ENCODE measurements around the gene SLC50A1. TPM values are rescaled to one million over a fixed set of nuclear protein-coding genes. Genes with fewer than 3 reads are reported as not detected.

SLC50A1 gene
- total RNA-seq, 1 donor from 2014 or later: 22.8 TPM

GRCh38 chr1:155120253-155120652, 15.4 kb upstream of the SLC50A1 start:
- Mint-ChIP-seq H3K36me3 (ENCODE audit: low read depth, unreplicated experiment) (no peaks in the 10 kb centered on the region), H3K4me1 (ENCODE audit: low read depth, unreplicated experiment) (peaks cover 11% of the 10 kb centered on the region), H3K27me3 (ENCODE audit: low read depth, unreplicated experiment) (peaks cover 41% of the 10 kb centered on the region), H3K27ac (ENCODE audit: unreplicated experiment) (no peak overlapping the region), H3K9me3 (ENCODE audit: unreplicated experiment) (peaks cover 2% of the 10 kb centered on the region), H3K4me3 (ENCODE audit: unreplicated experiment) (no peak overlapping the region)
- Histone ChIP-seq H3K9ac (ENCODE audit: low read length) (no peak overlapping the region), H3K4me3 (ENCODE audit: insufficient read depth, low read depth, low read length) (no peak overlapping the region), H3K27me3 (ENCODE audit: insufficient read depth, low read length) (peaks cover 34% of the 10 kb centered on the region), H3K79me2 (ENCODE audit: insufficient read depth, low read length) (no peaks in the 10 kb centered on the region), H2AFZ (ENCODE audit: low read depth, low read length) (no peak overlapping the region), H3K27ac (ENCODE audit: low read depth, low read length) (no peak overlapping the region), H3K9me3 (ENCODE audit: insufficient read depth, low read depth, low read length) (no peaks in the 10 kb centered on the region), H3K4me2 (ENCODE audit: low read length) (no peak overlapping the region), H3K4me1 (ENCODE audit: insufficient read depth, low read length) (peaks cover 7% of the 10 kb centered on the region), H4K20me1 (ENCODE audit: insufficient read depth, low read length) (no peaks in the 10 kb centered on the region), H3K36me3 (ENCODE audit: insufficient read depth, low read length) (no peaks in the 10 kb centered on the region)
- no peak for TF ChIP-seq CTCF (IDR thresholded peaks at IDR 0.05; ENCODE audit: insufficient read depth, low read depth, low read length)
- no peak for TF ChIP-seq EZH2 (IDR thresholded peaks at IDR 0.05; ENCODE audit: insufficient read depth, low read length)
- no peak for FAIRE-seq
- no peak for DNase-seq (ENCODE audit: low read depth)

- Histone ChIP-seq H3K4me1 (ENCODE audit: insufficient read depth, low read length) (peaks cover 9% of the 10 kb centered on the region), H3K9me3 (ENCODE audit: insufficient read depth, low read depth, low read length) (no peaks in the 10 kb centered on the region), H3K79me2 (ENCODE audit: insufficient read depth, low read length) (no peaks in the 10 kb centered on the region), H3K9ac (ENCODE audit: low read length) (no peak overlapping the region), H3K27ac (ENCODE audit: low read depth, low read length) (no peak overlapping the region), H3K27me3 (ENCODE audit: insufficient read depth, low read length) (peaks cover 42% of the 10 kb centered on the region), H3K4me3 (ENCODE audit: insufficient read depth, low read depth, low read length) (no peak overlapping the region), H3K4me2 (ENCODE audit: low read length) (no peak overlapping the region), H3K36me3 (ENCODE audit: insufficient read depth, low read length) (no peaks in the 10 kb centered on the region), H2AFZ (ENCODE audit: low read depth, low read length) (no peak overlapping the region), H4K20me1 (ENCODE audit: insufficient read depth, low read length) (no peaks in the 10 kb centered on the region)
- no peak overlapping the region for H3K27ac Mint-ChIP-seq (ENCODE audit: unreplicated experiment)
- DNase-seq (ENCODE audit: low read depth): no peak
- H3K9me3 Mint-ChIP-seq (ENCODE audit: unreplicated experiment): peaks cover 2% of the 10 kb centered on the region
- TF ChIP-seq CTCF (IDR thresholded peaks at IDR 0.05; ENCODE audit: insufficient read depth, low read depth, low read length) (no peak), EZH2 (IDR thresholded peaks at IDR 0.05; ENCODE audit: insufficient read depth, low read length) (no peak)
- FAIRE-seq: no peak
- H3K27me3 Mint-ChIP-seq (ENCODE audit: low read depth, unreplicated experiment): peaks cover 35% of the 10 kb centered on the region
- no peak overlapping the region for H3K4me3 Mint-ChIP-seq (ENCODE audit: unreplicated experiment)
- peaks cover 14% of the 10 kb centered on the region for H3K4me1 Mint-ChIP-seq (ENCODE audit: low read depth, unreplicated experiment)
- H3K36me3 Mint-ChIP-seq (ENCODE audit: low read depth, unreplicated experiment): no peaks in the 10 kb centered on the region
Observed at GRCh38 chr1:155121249-155121648, 14.4 kb upstream of the SLC50A1 start.

GRCh38 chr1:155122308-155122707, 13.3 kb upstream of the SLC50A1 start:
- Mint-ChIP-seq H3K4me3 (ENCODE audit: unreplicated experiment) (no peak overlapping the region), H3K27me3 (ENCODE audit: low read depth, unreplicated experiment) (peaks cover 29% of the 10 kb centered on the region), H3K4me1 (ENCODE audit: low read depth, unreplicated experiment) (peaks cover 21% of the 10 kb centered on the region), H3K9me3 (ENCODE audit: unreplicated experiment) (peaks cover 2% of the 10 kb centered on the region), H3K27ac (ENCODE audit: unreplicated experiment) (no peak overlapping the region), H3K36me3 (ENCODE audit: low read depth, unreplicated experiment) (no peaks in the 10 kb centered on the region)
- no peaks in the 10 kb centered on the region for H3K36me3 ChIP-seq (ENCODE audit: insufficient read depth, low read length)
- FAIRE-seq (no peak), DNase-seq (ENCODE audit: low read depth) (no peak)
- H3K4me2 ChIP-seq (ENCODE audit: low read length): no peak overlapping the region
- no peaks in the 10 kb centered on the region for H3K9me3 ChIP-seq (ENCODE audit: insufficient read depth, low read depth, low read length)
- no peak overlapping the region for H2AFZ ChIP-seq (ENCODE audit: low read depth, low read length)
- no peak overlapping the region for H3K4me3 ChIP-seq (ENCODE audit: insufficient read depth, low read depth, low read length)
- H3K79me2 ChIP-seq (ENCODE audit: insufficient read depth, low read length): no peaks in the 10 kb centered on the region
- H3K4me1 ChIP-seq (ENCODE audit: insufficient read depth, low read length): peaks cover 19% of the 10 kb centered on the region
- H3K9ac ChIP-seq (ENCODE audit: low read length): no peak overlapping the region
- H3K27me3 ChIP-seq (ENCODE audit: insufficient read depth, low read length): peaks cover 52% of the 10 kb centered on the region
- no peak overlapping the region for H3K27ac ChIP-seq (ENCODE audit: low read depth, low read length)
- no peak for TF ChIP-seq CTCF (IDR thresholded peaks at IDR 0.05; ENCODE audit: insufficient read depth, low read depth, low read length)
- no peak for TF ChIP-seq EZH2 (IDR thresholded peaks at IDR 0.05; ENCODE audit: insufficient read depth, low read length)
- no peaks in the 10 kb centered on the region for H4K20me1 ChIP-seq (ENCODE audit: insufficient read depth, low read length)

Data from astrocyte (in vitro differentiated cells and primary cell).